ENCODE results near the gene RERE.

RERE gene

DNA sequence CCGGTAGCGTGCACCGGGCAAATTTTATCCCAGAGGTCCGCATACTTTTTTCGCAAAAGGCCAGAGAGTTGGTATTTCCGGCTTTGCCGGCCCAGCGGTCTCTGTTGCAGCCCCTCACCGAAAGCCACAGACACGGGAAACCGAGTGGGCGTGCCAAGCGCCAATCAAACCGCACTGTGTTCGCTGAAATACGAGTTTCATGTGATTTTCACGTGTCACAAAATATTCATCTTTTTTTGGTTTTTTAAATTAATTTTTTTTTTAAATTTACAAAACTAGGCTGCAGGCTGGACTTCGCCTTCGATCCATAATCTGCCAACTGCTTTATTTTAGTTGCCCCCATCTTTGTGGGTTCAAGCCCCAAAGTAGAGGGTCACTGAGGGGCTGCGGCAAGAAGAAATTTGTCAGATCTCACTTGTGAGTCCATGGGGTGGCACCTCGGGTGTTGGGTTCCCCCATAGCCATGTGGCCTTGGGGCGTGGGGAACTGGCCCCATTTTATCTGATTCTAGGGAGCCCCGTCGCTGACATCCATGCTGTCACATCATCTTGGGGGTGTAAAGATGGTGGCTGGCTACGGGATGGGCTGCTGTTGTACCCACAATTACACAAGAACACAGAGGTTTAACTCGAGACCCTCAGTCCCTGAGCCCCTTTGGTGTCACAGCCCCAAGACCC lies 478.8 kb downstream of the RERE start:
- no peak overlapping the region for H3K4me3 ChIP-seq (replicated peaks; ENCODE audit: low read depth, low read length)
- no peak for DNase-seq (ENCODE audit: low read depth)
- TF ChIP-seq, protein P1, sequence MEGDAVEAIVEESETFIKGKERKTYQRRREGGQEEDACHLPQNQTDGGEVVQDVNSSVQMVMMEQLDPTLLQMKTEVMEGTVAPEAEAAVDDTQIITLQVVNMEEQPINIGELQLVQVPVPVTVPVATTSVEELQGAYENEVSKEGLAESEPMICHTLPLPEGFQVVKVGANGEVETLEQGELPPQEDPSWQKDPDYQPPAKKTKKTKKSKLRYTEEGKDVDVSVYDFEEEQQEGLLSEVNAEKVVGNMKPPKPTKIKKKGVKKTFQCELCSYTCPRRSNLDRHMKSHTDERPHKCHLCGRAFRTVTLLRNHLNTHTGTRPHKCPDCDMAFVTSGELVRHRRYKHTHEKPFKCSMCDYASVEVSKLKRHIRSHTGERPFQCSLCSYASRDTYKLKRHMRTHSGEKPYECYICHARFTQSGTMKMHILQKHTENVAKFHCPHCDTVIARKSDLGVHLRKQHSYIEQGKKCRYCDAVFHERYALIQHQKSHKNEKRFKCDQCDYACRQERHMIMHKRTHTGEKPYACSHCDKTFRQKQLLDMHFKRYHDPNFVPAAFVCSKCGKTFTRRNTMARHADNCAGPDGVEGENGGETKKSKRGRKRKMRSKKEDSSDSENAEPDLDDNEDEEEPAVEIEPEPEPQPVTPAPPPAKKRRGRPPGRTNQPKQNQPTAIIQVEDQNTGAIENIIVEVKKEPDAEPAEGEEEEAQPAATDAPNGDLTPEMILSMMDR (IDR thresholded peaks at IDR 0.05; ENCODE audit: low read length, missing control alignments), result no peak

DNA sequence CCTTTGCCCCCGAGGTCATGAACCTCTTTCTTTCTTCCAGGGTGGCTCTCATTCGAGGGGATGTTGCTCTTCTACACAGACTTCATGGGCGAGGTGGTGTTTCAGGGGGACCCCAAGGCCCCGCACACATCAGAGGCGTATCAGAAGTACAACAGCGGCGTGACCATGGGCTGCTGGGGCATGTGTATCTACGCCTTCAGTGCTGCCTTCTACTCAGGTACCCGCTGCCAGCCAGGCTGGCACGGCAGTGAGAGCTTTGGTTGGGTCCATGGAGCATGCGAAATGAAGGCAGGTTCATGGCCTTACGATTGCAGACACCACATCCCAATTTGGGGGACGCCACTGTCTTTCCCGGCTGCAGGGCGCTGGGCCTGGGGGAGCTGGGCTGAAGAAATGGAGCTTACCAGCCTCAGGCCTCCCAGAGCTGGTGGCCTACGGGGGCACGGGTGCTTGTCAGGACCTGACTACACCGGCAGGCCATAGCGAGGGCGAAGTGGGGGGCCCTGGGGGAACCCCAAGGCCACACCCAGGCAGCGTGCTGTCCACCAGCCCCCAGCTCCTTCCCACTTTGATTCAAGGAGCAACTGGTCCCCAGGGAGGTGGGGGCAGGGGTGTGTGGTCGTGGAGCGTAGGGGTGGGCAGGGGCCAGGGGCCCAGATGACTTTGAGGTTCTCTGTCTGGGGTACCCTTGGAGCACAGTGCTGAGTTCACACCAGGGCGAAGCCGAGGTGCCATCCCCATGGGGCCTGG lies 479.5 kb downstream of the RERE start:
- DNase-seq (ENCODE audit: low read depth), result no peak
- TF ChIP-seq, protein P1 (IDR thresholded peaks at IDR 0.05; ENCODE audit: low read length, missing control alignments), result no peak
- no peak overlapping the region for H3K4me3 ChIP-seq (replicated peaks; ENCODE audit: low read depth, low read length)

DNA sequence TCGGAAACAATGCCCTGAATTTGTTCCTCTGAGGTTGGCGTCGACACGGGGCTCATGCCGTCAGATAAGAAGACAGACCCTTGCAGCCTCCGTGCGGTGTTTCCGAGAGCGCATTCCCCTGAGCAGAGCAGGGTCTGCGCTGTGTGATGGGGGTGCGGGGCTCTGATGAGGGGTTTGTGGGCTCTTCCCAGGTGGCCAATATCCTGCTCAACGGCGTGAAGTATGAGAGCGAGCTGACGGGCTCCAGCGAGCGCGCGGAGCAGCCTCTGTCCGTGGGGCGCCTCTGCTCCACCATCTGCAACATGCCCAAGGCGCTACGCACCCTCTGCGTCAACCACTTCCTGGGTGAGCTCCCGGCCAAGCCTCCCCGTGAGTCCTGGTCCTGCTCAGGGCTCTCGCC lies 482.2 kb downstream of the RERE start:
- no peak overlapping the region for H3K4me3 ChIP-seq (replicated peaks; ENCODE audit: low read depth, low read length)
- TF ChIP-seq, protein P1 (IDR thresholded peaks at IDR 0.05; ENCODE audit: low read length, missing control alignments), result no peak
- DNase-seq (ENCODE audit: low read depth), result no peak

DNA sequence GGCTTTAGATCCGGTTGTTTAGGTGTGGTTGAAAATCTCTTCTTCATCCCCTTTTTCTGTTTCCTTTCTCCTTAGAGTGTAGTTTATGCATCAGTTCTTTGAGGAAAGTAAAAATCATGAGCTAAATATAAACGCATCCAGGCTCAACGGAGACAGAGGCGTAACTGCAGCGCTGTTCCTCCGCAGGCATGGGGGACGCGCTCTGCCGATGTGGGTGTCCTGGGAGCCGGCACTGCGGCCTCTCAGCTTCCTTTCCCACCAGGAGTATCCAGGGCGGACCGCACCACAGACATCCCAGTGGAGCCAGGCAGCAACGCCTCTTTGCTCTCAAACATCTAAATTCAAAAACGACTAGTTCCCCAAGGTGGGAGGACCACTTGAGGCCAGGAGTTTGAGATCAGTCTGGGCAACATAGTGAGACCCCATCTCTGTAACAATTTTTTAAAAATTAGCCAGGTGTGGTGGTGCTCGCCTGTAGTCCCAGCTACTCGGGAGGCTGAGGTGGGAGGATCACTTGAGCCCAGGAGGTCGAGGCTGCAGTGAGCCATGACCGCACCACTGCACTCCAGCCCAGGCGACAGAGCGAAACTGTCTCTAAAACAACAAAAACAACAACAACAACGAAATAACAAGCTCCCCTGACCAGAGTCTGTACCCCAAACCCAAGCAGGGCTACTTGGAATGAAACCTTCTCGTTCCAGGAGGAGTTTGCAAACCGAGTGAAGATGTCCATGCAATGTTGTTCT lies 483.2 kb downstream of the RERE start:
- H3K4me3 ChIP-seq (replicated peaks; ENCODE audit: low read depth, low read length), result no peak overlapping the region
- DNase-seq (ENCODE audit: low read depth), result no peak
- TF ChIP-seq, protein P1 (IDR thresholded peaks at IDR 0.05; ENCODE audit: low read length, missing control alignments), result no peak

DNA sequence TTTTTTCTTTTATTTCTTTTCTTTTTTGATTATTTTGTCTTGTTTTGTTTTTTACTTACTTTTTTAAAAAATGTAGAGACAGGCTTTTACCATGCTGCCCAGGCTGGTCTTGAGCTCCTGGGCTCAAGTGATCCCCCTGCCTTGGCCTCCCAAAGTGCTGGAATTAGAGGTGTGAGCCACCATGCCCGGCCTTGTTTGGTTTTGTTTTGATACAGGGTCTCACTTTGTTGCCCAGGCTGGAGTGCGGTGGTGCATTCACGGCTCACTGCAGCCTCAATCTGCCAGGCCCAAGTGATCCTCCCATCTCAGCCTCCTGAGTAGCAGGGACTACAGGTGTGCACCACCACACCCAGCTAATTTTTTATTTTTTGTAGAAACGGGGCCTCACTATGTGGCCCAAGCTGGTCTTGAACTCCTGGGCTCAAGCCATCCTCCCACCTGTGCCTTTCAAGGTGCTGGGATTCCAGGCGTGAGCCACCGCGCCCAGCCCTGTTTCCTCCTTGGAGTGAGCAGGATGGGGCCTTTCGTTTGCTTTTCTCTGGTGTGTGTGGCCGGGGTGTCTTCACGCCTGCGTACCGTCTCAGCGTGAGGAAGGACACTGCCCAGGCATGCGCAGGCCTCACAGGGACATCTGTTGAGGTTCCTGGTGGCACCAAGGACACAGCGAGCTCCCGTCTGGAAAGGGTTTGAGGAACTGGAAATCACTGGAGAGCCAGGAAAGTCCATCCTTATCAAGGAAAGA lies 484.0 kb downstream of the RERE start:
- H3K4me3 ChIP-seq (replicated peaks; ENCODE audit: low read depth, low read length), result no peak overlapping the region
- DNase-seq (ENCODE audit: low read depth), result no peak
- TF ChIP-seq, protein P1 (IDR thresholded peaks at IDR 0.05; ENCODE audit: low read length, missing control alignments), result no peak

DNA sequence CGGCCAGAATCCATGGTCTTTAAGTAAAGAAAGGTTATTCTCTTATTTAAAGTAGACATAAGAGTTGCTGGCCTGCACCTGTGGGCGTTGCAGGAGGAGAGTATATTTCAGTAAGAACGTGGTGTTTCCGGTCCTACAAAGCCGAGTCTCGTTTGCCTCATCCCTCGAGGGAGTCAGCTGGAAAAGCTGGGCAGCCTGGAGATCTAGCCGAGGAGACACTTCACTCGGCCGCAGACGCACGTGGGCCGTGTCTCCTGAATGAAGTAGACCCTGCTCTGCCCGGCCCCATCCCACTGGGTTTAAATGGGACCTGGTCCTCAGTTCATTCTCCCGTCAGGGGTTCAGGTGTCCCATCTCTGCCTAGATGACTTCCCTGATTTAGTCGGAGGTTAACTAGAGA lies 484.6 kb downstream of the RERE start:
- H3K4me3 ChIP-seq (replicated peaks; ENCODE audit: low read depth, low read length), result no peak overlapping the region
- TF ChIP-seq, protein P1 (IDR thresholded peaks at IDR 0.05; ENCODE audit: low read length, missing control alignments), result no peak
- DNase-seq (ENCODE audit: low read depth), result no peak
